OCI-LY3 (cell line): ENCODE results near the gene ANXA8.

ENCODE experiments used
- H2AFZ ChIP-seq: fragments of 200-600, 300-600 bp; shearing (Covaris generic); 2 replicates; pipeline ENCODE4 v1.6.0; 2014; ENCODE audit warnings: antibody characterized with exemption, low read depth, low read length
- H3K27ac ChIP-seq: fragments of 200-600, 300-600 bp; sonication (generic); 2 replicates; pipeline ENCODE4 v1.5.1; 2014; ENCODE audit warnings: mild to moderate bottlenecking, low read length, moderate library complexity, mixed read lengths
- H3K27me3 ChIP-seq: fragments of 200-600, 300-600 bp; sonication (generic); 2 replicates; pipeline ENCODE4 v1.6.1; 2014; ENCODE audit warnings: low read depth, low read length, mixed read lengths
- H3K36me3 ChIP-seq: fragments of 200-600, 300-600 bp; sonication (generic); replicated peaks from 2 replicates; pipeline ENCODE3; 2014; ENCODE audit warnings: low read depth, low read length, mixed read lengths
- H3K4me1 ChIP-seq: fragments of 300-600, 200-600 bp; sonication (generic); 2 replicates; pipeline ENCODE4 v1.6.1; 2014; ENCODE audit warnings: low read length, mixed read lengths
- H3K4me2 ChIP-seq: fragments of 200-600, 300-600 bp; sonication (generic); 2 replicates; pipeline ENCODE4 v1.6.1; 2014; ENCODE audit warnings: low read length, mixed read lengths
- H3K4me3 ChIP-seq: fragments of 300-600, 200-600 bp; sonication (generic); 2 replicates; pipeline ENCODE4 v1.5.1; 2014; ENCODE audit warnings: antibody characterized with exemption, mild to moderate bottlenecking, low read length, moderate library complexity
- H3K79me2 ChIP-seq: fragments of 300-600, 200-600 bp; shearing (Covaris generic); 2 replicates; pipeline ENCODE4 v1.6.1; 2014; ENCODE audit warnings: mild to moderate bottlenecking, low read length, mixed read lengths
- H3K9ac ChIP-seq: fragments of 300-600, 200-600 bp; shearing (Covaris generic); 2 replicates; pipeline ENCODE4 v1.6.0; 2014; ENCODE audit warnings: mild to moderate bottlenecking, low read length, moderate library complexity
- H3K9me3 ChIP-seq: fragments of 200-600, 300-600 bp; shearing (Covaris generic); 2 replicates; pipeline ENCODE4 v1.6.1; 2014; ENCODE audit warnings: low read length, mixed read lengths; ENCODE audit not compliant: insufficient read depth
- H4K20me1 ChIP-seq: fragments of 200-600, 300-600 bp; sonication (generic); 2 replicates; pipeline ENCODE4 v1.6.1; 2016; ENCODE audit warnings: low read length, mixed read lengths; ENCODE audit not compliant: insufficient read depth
- CTCF ChIP-seq: fragments of 200-600, 300-600 bp; sonication (generic); IDR thresholded peaks from 2 replicates; pipeline ENCODE4 v1.5.1; 2014; ENCODE audit warnings: antibody characterized with exemption, low read length, low read depth
- EZH2phosphoT487 ChIP-seq: fragments of 200-600 bp; shearing (Covaris generic); IDR thresholded peaks from 2 replicates; pipeline ENCODE4 v1.6.1; 2018; ENCODE audit warnings: antibody characterized with exemption, mixed run types, low read depth

The ANXA8 gene

GRCh38 chr10:47424231-47424630 is 59.7 kb downstream of the ANXA8 start:
- no peak for TF ChIP-seq EZH2phosphoT487
- no peak for TF ChIP-seq CTCF
- H3K9ac ChIP-seq = no peak overlapping the region

GRCh38 chr10:47423476-47423875 is 60.4 kb downstream of the ANXA8 start:
- no peaks in the 10 kb centered on the region for H3K27me3 ChIP-seq
- H2AFZ ChIP-seq = no peak overlapping the region
- H3K4me3 ChIP-seq = no peak overlapping the region
- no peak for TF ChIP-seq CTCF
- no peak for TF ChIP-seq EZH2phosphoT487
- no peaks in the 10 kb centered on the region for H3K79me2 ChIP-seq
- H3K4me2 ChIP-seq = no peak overlapping the region
- H3K27ac ChIP-seq = no peak overlapping the region
- H3K9ac ChIP-seq = no peak overlapping the region
- H4K20me1 ChIP-seq = no peaks in the 10 kb centered on the region
- H3K9me3 ChIP-seq = no peaks in the 10 kb centered on the region
- no peaks in the 10 kb centered on the region for H3K4me1 ChIP-seq
- no peaks in the 10 kb centered on the region for H3K36me3 ChIP-seq

More at GRCh38 chr10:47424231-47424630, 59.7 kb downstream of the ANXA8 start:
- no peaks in the 10 kb centered on the region for H3K27me3 ChIP-seq
- H4K20me1 ChIP-seq = no peaks in the 10 kb centered on the region
- no peak overlapping the region for H3K4me3 ChIP-seq
- H3K4me1 ChIP-seq = no peaks in the 10 kb centered on the region
- H3K36me3 ChIP-seq = no peaks in the 10 kb centered on the region
- no peak overlapping the region for H2AFZ ChIP-seq
- H3K9me3 ChIP-seq = no peaks in the 10 kb centered on the region
- no peak overlapping the region for H3K27ac ChIP-seq
- no peaks in the 10 kb centered on the region for H3K79me2 ChIP-seq
- no peak overlapping the region for H3K4me2 ChIP-seq

- H3K27ac ChIP-seq = no peak overlapping the region
- H3K4me3 ChIP-seq = no peak overlapping the region
- H3K4me2 ChIP-seq = no peak overlapping the region
- H4K20me1 ChIP-seq = no peaks in the 10 kb centered on the region
- H3K27me3 ChIP-seq = no peaks in the 10 kb centered on the region
- H3K4me1 ChIP-seq = no peaks in the 10 kb centered on the region
- H2AFZ ChIP-seq = no peak overlapping the region
- no peaks in the 10 kb centered on the region for H3K79me2 ChIP-seq
- H3K36me3 ChIP-seq = no peaks in the 10 kb centered on the region
- TF ChIP-seq EZH2phosphoT487 (no peak), CTCF (no peak)
- H3K9me3 ChIP-seq = no peaks in the 10 kb centered on the region
- H3K9ac ChIP-seq = no peak overlapping the region
Observed at GRCh38 chr10:47421057-47421952, 62.6 kb downstream of the ANXA8 start.

- Histone ChIP-seq H3K9me3 (no peaks in the 10 kb centered on the region), H3K27me3 (no peaks in the 10 kb centered on the region), H3K4me3 (no peak overlapping the region), H3K27ac (no peak overlapping the region), H2AFZ (no peak overlapping the region), H3K4me2 (no peak overlapping the region), H3K4me1 (no peaks in the 10 kb centered on the region), H3K79me2 (no peaks in the 10 kb centered on the region), H3K9ac (no peak overlapping the region), H3K36me3 (no peaks in the 10 kb centered on the region), H4K20me1 (no peaks in the 10 kb centered on the region)
- no peak for TF ChIP-seq EZH2phosphoT487
- no peak for TF ChIP-seq CTCF
Observed at GRCh38 chr10:47420305-47421056, 63.4 kb downstream of the ANXA8 start.
